ENCODE results near the gene HYAL3. TPM values are rescaled to one million over a fixed set of nuclear protein-coding genes. Genes with fewer than 3 reads are reported as not detected.

Gene HYAL3
- polyA plus RNA-seq, 3 donors: 3.4 to 5.8 (median 4.9) TPM

DNA sequence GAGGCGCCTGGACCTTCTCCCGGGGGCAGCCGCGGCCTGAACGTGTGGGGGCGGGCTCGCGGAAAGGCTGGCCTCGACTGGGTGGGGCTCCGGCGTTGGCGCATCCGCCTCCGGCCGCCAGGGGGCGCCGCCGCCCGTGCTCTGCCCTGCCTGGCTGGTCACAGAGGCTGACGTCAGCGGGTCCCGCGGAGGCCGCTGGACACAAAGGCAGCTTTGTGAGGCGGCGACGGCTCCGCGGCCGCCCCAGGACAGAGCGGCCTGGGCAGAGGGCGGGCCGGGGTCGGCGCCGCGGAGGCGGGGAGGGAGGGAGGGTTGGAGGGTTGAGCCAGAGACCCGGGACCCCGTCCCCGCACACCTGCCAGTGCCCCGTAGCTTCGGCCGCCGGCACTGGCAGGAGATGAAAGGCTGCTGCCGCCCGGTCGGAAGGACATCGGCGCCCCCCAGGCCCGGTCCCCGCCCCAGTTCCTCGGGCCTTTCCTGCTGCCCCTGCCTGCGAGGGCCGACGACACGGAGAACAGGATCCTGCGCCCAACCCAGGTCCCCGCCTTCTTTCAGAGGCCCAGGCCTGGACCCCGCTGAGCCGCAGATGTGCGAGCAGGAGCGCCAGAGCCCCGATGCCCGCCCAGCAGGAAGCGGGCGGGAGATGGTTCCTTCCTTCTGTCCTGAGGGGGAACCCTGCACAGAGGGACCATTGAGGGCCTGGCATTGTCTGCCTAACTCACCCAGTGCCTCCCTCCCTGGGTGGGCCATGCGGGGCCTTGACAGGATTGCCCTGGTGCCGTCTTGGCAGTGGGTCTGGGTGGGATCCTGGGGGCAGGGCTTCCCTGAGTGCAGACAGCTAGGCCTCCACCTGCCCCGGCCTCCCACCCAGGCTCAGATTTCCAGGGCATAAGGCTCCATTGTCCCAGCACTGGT, 38.9 kb downstream of the HYAL3 start:
- H3K4me1 ChIP-seq (ENCODE audit: control insufficient read depth in 1 of 2, insufficient read depth in 2 of 2, low read length in 2 of 2): peaks cover 17 to 36% of the 10 kb centered on the region in 2 donors
- peak; percentile 97 for TF ChIP-seq CTCF (IDR thresholded peaks at IDR 0.05)
- H3K9ac ChIP-seq (ENCODE audit: insufficient read depth, low read length, poor library complexity, severe bottlenecking): peak overlapping the region; percentile 64
- H3K4me1 Mint-ChIP-seq: peaks cover 14% of the 10 kb centered on the region
- H3K27ac Mint-ChIP-seq: peak overlapping the region; percentile 45 to 88 (median 80)
- H2AFZ ChIP-seq (ENCODE audit: insufficient read depth, low read depth, low read length, poor library complexity, severe bottlenecking): peak overlapping the region; percentile 62
- peak overlapping the region; percentile 33 to 41 for H3K27ac ChIP-seq (ENCODE audit: low read depth in 1 of 2, low read length in 2 of 2)
- H3K4me3 Mint-ChIP-seq: peak overlapping the region; percentile 67 to 69
- peaks cover 0 to 10% (median 4%) of the 10 kb centered on the region in 7 donors for H3K9me3 Mint-ChIP-seq
- peaks cover 0 to 10% of the 10 kb centered on the region in 2 donors for H3K9me3 ChIP-seq (replicated peaks in 1 of 2; ENCODE audit: control insufficient read depth in 1 of 2, insufficient read depth in 1 of 2, low read length in 2 of 2)
- peaks cover 21% of the 10 kb centered on the region for H3K79me2 ChIP-seq (ENCODE audit: insufficient read depth, low read length)
- H3K27me3 Mint-ChIP-seq (ENCODE audit: low read depth in 3 of 3): peaks cover 3 to 7% (median 6%) of the 10 kb centered on the region in 3 donors
- peaks cover 37 to 45% of the 10 kb centered on the region in 2 donors for H3K36me3 Mint-ChIP-seq
- H3K27me3 ChIP-seq (ENCODE audit: control insufficient read depth in 2 of 2, insufficient read depth in 2 of 2, low read length in 2 of 2): no peaks in the 10 kb centered on the region
- intact Hi-C loops (cut with micrococcal nuclease): no loop called here
- H4K20me1 ChIP-seq (ENCODE audit: insufficient read depth, low read length): peaks cover 73% of the 10 kb centered on the region
- peak overlapping the region in 2 of 3 experiments; percentile 27 to 64 for H3K4me3 ChIP-seq (replicated peaks in 1 of 3; ENCODE audit: low read depth in 2 of 3, low read length in 3 of 3)
- WGBS (ENCODE audit: insufficient coverage): under 1% methylated on average over 63 of the region's 70 CpGs
- peak; percentile 87 to 91 (median 88) for DNase-seq
- H3K36me3 ChIP-seq (replicated peaks in 1 of 2; ENCODE audit: control insufficient read depth in 1 of 2, insufficient read depth in 2 of 2, low read length in 2 of 2): peaks cover 40 to 43% of the 10 kb centered on the region in 2 donors
- H3K4me2 ChIP-seq (replicated peaks; ENCODE audit: extremely low read depth, low read length, poor library complexity, severe bottlenecking): peak overlapping the region; percentile 77

DNA sequence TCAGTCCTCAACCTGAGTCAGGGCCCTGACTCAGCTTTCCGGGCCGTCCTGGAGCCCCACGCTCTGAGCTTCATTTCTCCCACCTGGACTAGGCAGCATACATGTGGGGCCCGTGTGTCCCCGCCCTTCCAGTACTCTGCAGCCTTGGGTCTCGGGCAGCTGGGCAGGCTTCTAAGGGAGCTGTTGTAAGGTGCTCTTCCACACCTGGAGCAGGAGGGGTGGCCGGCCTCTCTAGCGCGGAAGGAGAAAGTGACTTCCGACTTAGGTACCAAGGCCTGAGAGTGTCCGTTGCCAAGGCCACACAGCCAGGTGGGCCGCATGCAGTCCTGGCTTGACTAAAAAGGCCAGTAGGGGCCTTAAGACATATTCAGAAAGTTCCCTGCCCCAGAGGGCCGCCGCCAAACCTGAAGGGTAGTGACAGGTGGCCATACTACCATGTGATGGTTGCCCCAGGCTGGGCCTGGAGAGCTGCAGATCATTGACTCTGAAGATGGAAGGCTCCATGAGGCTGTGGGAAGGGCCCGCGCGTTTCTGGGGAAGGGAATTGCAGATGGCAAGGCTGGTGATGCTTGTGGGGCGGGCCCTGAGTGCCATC, 39.7 kb downstream of the HYAL3 start:
- Histone ChIP-seq H2AFZ (ENCODE audit: insufficient read depth, low read depth, low read length, poor library complexity, severe bottlenecking) (no peak overlapping the region), H3K36me3 (replicated peaks in 1 of 2; ENCODE audit: control insufficient read depth in 1 of 2, insufficient read depth in 2 of 2, low read length in 2 of 2) (peaks cover 43 to 51% of the 10 kb centered on the region in 2 donors), H3K27me3 (ENCODE audit: control insufficient read depth in 2 of 2, insufficient read depth in 2 of 2, low read length in 2 of 2) (no peaks in the 10 kb centered on the region), H3K4me2 (replicated peaks; ENCODE audit: extremely low read depth, low read length, poor library complexity, severe bottlenecking) (peak overlapping the region; percentile 77), H3K9ac (ENCODE audit: insufficient read depth, low read length, poor library complexity, severe bottlenecking) (no peak overlapping the region), H3K9me3 (replicated peaks in 1 of 2; ENCODE audit: control insufficient read depth in 1 of 2, insufficient read depth in 1 of 2, low read length in 2 of 2) (peaks cover 0 to 10% of the 10 kb centered on the region in 2 donors), H3K4me3 (replicated peaks in 1 of 3; ENCODE audit: low read depth in 2 of 3, low read length in 3 of 3) (peak overlapping the region in 1 of 3 experiments; percentile 64), H4K20me1 (ENCODE audit: insufficient read depth, low read length) (peaks cover 80% of the 10 kb centered on the region), H3K4me1 (ENCODE audit: control insufficient read depth in 1 of 2, insufficient read depth in 2 of 2, low read length in 2 of 2) (peaks cover 25 to 44% of the 10 kb centered on the region in 2 donors), H3K79me2 (ENCODE audit: insufficient read depth, low read length) (peaks cover 29% of the 10 kb centered on the region), H3K27ac (ENCODE audit: low read depth in 1 of 2, low read length in 2 of 2) (peak overlapping the region; percentile 26 to 31)
- peaks cover 43 to 52% of the 10 kb centered on the region in 2 donors for H3K36me3 Mint-ChIP-seq
- DNase-seq: no peak
- peaks cover 20% of the 10 kb centered on the region for H3K4me1 Mint-ChIP-seq
- 58% methylated on average over 15 of the region's 18 CpGs for WGBS (ENCODE audit: insufficient coverage)
- H3K27me3 Mint-ChIP-seq (ENCODE audit: low read depth in 3 of 3): peaks cover 3 to 6% (median 6%) of the 10 kb centered on the region in 3 donors
- peaks cover 0 to 10% (median 4%) of the 10 kb centered on the region in 7 donors for H3K9me3 Mint-ChIP-seq
- no peak for TF ChIP-seq CTCF (IDR thresholded peaks at IDR 0.05)
- intact Hi-C loops (cut with micrococcal nuclease): no loop called here
- peak overlapping the region; percentile 52 to 88 (median 74) for H3K27ac Mint-ChIP-seq
- peak overlapping the region; percentile 61 to 67 for H3K4me3 Mint-ChIP-seq

Data from CD14-positive monocyte (primary cell).